Measurements from ENCODE around the gene TGFB1. TPM values are rescaled to one million over a fixed set of nuclear protein-coding genes. Genes with fewer than 3 reads are reported as not detected.
A peak's percentile ranks its signal among the peaks of the same experiment; 100 is the strongest.
"Not testable (repeated sequence)": the region's sequence is repeated elsewhere in the genome, so short reads cannot be mapped to it uniquely, and the experiment has no call there.

TGFB1 gene
- total RNA-seq (2014; rRNA removed; shearing (Covaris generic)) = 12.5 and 15.4 TPM in 2 replicates

- DNase-seq (ENCODE audit: low spot score) = peak; percentile 80
These were observed at the start of gene TGFB1 for GRCh38 chr19:41353466-41354342. Gene TGFB1, minus strand, starts transcription at chr19:41353922. Its CDS starts 878 bp downstream, at chr19:41353044.

DNA sequence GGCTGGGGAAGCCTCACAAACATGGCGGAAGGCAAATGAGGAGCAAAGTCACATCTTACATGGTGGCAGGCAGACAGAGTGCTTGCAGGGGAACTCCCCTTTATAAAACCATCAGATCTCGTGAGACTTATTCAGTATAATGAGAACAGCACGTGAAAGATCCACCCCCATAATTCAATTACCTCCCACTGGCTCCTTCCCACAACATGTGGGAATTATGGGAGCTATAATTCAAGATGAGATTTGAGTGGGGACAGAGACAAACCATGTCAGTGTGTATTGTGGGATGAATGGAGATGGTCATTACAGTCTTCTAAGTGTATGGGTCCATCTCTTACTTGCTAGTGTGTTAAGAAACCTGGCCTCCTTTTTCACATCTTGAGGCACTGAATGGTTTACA is 48.3 kb upstream of the TGFB1 start:
- DNase-seq (ENCODE audit: low spot score) = no peak

GRCh38 chr19:41401483-41401882 is 47.8 kb upstream of the TGFB1 start:
- no peak for DNase-seq (ENCODE audit: low spot score)

DNA sequence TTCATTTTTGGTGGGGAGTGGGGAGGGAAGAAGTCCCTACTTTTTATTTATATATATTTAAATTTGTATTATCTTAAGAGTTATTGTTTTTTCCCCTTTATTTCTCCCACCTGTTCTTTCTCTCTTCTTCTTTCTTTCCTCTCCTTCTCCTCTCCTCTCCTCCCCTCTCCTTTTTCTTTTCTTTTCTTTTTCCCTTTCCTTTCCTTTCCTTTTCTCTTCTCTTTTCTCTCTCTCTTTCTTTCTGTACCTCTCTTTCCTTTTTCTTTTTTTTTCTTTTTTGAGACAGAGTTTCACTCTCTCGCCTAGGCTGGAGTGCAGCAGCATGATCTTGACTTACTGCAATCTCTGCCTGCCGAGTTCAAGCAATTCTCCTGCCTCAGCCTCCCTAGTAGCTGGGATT is 45.8 kb upstream of the TGFB1 start:
- DNase-seq (ENCODE audit: low spot score) = no peak

DNA sequence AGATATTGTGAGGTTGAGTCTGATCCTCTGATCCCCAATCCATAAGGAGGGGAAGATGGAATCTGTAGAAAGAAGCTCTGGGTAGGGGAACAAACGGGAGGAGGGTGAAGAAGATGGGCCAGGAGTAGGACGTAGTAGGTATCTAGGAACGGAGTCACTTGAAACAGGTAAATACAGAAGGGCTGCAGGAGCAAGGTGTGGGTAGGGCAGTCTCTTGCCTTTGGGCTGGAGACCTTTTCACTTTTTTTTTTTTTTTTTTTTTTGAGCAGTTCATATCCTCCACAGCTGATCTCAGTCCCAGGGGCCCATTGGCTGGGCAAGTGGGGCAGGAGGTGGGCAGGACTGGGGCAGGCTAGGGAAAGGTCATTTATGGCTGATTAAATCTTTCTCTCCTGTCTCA is 45.4 kb upstream of the TGFB1 start:
- no peak for DNase-seq (ENCODE audit: low spot score)

DNA sequence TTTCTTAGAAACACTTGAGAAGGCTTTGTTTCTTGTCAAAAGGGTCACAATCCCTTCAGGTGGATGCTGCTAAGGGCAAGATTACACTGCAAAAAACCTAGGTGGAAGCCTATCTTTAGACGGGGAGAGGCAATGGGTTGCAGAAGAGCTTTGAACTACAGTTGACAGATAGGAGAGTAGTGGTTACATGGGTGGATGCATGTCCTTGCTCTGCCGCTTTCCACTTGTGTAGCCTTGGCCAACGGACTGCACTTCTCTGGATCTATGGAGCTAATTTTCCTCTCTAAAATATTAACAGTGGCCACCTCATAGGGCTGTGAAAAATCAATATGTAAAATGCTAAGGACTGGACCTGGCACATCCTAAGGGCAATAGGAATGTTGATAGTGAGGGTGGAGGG is 44.9 kb upstream of the TGFB1 start:
- DNase-seq (ENCODE audit: low spot score) = no peak

DNA sequence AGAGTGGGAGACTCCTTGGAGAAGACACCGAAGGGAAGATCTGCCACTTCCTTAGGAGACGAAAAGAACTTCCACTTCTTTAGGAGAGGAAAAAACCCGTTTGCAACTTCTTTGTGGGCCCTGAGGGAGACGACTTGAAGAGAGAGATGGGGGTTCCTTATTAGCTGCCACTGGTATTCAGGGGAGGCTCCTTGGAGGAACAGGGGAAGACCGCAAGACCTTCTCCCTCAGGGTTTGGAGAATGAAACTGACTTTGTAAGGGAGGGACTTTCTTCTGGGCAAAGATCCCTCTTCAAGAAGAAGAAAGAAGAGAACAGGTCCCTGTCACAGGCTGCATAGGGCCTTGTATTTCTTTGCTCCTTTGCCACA is 44.3 kb upstream of the TGFB1 start:
- DNase-seq (ENCODE audit: low spot score) = no peak

GRCh38 chr19:41397086-41398049 is 43.6 kb upstream of the TGFB1 start, which contains the start of the genes BCKDHA and EXOSC5:
Gene BCKDHA, plus strand, starts transcription at chr19:41397818. Its CDS starts 10 bp downstream, at chr19:41397828.
Gene EXOSC5, minus strand, starts transcription at chr19:41397359. Its CDS starts 31 bp downstream, at chr19:41397328.
- DNase-seq (ENCODE audit: low spot score) = peak; percentile 99

GRCh38 chr19:41395355-41395754 is 41.6 kb upstream of the TGFB1 start:
- DNase-seq (ENCODE audit: low spot score) = no peak

- DNase-seq (ENCODE audit: low spot score) = no peak
These were observed 39.1 kb upstream of the TGFB1 start for GRCh38 chr19:41392775-41393174.

GRCh38 chr19:41391618-41392017 is 37.9 kb upstream of the TGFB1 start:
- no peak for DNase-seq (ENCODE audit: low spot score)

DNA sequence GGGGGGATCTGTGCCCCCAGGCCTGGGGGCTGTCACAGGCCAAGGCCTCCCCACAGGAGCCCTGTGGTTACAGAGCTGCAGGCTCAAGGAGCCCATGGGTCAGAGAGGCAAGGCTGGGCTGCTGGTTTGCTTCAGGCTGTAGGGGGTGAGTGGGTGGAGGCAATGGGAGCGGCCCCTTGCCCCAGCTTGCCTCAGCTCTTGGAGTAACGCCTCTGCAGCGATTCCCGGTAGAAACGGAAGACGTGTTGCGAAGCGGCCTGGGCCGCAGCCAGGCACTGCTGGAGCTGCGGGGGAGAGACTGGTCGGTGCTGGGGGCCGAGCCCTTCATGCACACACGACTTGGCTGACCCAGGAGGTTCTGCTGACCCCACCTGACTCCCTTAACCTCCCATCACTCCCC is 32.7 kb upstream of the TGFB1 start:
- no peak for DNase-seq (ENCODE audit: low spot score)

GRCh38 chr19:41384351-41384750 is 30.6 kb upstream of the TGFB1 start:
- DNase-seq (ENCODE audit: low spot score) = no peak

- DNase-seq (ENCODE audit: low spot score) = not testable (repeated sequence)
These were observed 27.8 kb upstream of the TGFB1 start for GRCh38 chr19:41381536-41381935.

DNA sequence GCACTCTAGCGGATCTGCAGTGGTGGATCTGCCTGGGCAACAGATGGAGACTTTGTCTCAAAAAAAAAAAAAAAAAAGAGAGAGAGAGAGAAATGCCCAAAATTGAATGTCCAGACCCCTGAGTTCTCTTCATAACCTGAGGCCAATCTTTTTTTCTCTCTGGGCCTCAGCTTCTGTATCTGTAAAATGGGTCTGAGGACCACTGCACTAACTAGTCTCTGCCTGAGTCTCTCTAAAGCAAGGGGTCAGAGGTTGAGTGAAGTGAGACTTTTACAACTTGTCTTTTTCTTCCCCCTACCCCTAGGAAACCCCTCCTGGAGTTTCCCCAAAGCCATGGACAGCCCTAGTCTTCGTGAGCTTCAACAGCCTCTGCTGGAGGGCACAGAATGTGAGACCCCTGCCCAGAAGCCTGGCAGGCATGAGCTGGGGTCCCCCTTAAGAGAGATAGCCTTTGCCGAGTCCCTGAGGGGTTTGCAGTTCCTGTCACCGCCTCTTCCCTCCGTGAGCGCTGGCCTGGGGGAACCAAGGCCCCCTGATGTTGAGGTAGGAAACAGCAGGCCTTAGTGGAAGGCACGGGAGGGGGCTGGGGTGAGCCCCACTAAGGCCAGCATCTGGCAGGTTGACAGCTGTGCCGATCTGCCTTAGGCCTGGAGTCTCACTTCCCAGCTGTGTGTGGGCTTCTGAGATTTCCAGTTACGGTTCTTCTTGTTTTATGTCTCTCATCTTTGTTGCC is 24.4 kb upstream of the TGFB1 start:
- DNase-seq (ENCODE audit: low spot score) = no peak

- no peak for DNase-seq (ENCODE audit: low spot score)
These were observed 23.3 kb upstream of the TGFB1 start for GRCh38 chr19:41376998-41377365.

DNA sequence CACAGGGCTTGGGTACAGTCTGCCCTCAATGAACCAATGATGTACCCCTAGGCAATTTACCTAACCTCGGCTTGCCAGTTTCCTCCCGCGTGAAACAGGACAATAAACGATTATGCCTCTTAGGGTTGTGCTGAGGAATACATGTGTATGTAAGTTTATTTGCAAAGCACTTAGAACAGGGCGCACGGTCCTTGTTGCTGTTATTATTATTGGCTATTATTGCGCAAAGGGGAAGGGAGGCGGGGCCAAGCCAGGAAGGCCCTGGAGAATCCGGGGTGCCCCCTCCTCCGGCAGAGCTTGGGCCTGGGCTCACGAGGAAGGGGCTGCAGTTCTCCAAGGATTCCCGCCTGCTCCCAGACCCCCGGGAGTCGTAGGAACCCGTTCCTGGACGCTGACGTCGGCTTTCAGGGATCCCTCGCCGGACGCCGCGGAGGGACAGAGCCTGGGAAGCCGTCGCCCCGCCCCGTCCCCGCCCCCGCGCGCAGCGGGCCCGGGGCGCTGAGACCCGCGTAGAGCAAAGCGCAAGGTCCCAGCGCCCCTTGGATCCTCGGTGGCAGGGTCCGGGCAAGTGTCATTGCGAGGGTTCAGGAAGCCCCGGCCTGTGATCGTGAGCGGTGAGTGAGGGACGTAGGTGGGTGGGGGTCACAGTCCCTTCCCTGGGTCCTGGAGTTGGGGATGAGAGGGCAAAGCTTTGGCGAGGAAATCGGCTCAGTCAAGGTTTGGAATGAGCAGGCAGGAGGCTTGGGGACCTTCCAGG is 22.7 kb upstream of the TGFB1 start, which contains the start of gene TMEM91:
TSS of gene TMEM91 (plus strand) at position 293 of the 757 bp plus-strand sequence. CDS start 1,777 bp downstream, outside the sequence.
- DNase-seq (ENCODE audit: low spot score) = no peak

GRCh38 chr19:41373993-41374392 is 20.3 kb upstream of the TGFB1 start:
- peak; percentile 86 for DNase-seq (ENCODE audit: low spot score)

DNA sequence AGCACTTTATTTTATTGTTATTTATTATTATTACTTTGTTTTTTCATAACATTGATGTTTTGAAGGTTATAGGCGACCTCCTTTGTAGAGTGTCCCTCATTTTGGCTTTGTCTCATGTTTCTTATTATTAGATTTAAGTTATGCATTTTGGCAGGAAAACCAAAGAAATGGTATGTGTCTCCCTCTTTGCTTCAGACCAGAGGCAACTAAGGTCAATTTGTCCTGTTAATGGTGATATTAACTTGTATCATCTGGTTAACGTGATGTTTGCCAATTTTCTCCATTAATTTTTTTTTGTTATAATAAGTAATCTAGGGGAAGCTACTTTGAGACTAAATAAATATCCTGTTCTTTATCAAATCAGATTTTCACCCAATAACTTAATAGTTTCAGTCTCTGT is 18.8 kb upstream of the TGFB1 start:
- no peak for DNase-seq (ENCODE audit: low spot score)

DNA sequence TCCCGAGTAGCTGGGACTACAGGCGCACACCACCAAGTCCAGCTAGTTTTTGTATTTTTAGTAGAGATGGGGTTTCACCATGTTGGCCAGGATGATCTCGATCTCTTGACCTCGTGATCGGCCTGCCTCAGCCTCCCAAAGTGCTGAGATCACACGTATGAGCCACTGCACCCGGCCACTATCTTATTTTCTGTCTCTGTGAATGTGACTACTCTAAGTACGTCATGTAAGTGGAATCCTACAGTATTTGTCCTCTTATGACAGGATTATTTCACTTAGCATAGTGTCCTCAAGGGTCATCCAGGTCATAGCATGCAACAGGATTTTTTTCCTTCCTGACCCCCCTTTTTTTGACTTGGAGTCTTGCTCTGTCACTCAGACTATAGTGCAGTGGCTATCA is 17.8 kb upstream of the TGFB1 start:
- no peak for DNase-seq (ENCODE audit: low spot score)

DNA sequence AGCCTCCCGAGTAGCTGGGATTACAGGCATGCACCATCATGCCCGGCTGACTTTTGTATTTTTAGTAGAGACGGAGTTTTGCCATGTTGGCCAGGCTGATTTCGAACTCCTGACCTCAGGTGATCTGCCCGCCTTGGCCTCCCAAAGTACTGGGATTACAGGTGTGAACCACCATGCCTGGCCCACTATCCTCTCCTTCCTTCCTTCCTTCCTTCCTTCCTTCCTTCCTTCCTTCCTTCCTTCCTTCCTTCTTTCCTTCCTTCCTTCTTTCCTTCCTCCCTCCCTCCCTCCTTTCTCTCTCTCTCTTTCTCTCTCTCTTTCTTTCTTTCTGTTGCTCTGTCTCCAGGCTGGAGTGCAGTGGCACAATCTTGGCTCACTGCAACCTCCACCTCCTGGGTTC is 17.4 kb upstream of the TGFB1 start:
- not testable (repeated sequence) for DNase-seq (ENCODE audit: low spot score)

All from H4 (cell line).